ENCODE data around the gene TNS3.
"Not testable (repeated sequence)": the region's sequence is repeated elsewhere in the genome, so short reads cannot be mapped to it uniquely, and the experiment has no call there.

Gene TNS3

DNA sequence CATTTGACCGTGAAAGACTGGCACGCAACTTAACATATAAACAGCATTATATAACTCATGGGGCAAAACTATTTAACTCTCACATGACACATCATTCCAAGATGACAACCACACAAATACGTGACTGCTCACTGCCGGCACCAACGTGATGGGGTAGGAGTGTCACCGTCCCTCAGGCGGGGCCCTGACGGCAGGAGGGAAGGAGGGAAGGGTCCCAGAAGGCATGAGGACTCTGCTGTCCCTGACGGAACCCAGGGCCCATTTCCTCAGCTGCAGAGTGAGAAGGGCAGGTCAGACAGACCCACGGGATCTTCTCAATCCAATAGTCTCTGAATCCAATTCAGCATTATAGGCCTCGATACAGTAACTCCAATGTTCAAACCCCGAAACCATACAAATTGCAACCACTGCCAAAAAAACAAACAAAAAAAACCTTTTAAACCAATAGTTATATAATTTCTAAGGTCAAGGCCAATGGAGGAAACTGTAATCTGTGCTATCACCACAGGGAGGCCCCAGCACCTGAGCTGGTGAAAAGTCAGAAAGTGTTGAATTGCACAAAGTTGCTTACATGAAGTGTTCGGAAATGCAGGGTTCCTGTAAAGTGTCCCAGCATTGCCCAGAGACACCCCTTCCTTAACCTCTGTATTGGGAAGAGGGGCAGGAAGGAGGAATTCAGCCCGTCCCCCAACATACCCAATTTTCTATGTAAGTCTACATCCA, 137.4 kb downstream of the TNS3 start:
- no peak for FAIRE-seq

- FAIRE-seq, result no peak
These were observed 138.9 kb downstream of the TNS3 start for GRCh38 chr7:47443049-47443448.

DNA sequence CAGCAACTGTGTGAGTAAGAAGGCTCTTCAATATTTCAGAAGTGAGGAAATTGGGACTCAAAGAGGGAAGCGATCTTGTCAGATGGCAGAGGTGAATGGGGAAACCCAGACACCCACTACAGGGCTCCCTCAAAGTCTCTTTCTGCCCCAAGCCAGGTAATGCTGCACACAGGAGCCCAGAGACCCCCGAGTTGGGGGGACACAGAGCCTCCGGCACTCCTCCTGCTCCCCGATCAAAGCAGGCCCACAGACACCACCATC, 139.4 kb downstream of the TNS3 start:
- no peak for FAIRE-seq

DNA sequence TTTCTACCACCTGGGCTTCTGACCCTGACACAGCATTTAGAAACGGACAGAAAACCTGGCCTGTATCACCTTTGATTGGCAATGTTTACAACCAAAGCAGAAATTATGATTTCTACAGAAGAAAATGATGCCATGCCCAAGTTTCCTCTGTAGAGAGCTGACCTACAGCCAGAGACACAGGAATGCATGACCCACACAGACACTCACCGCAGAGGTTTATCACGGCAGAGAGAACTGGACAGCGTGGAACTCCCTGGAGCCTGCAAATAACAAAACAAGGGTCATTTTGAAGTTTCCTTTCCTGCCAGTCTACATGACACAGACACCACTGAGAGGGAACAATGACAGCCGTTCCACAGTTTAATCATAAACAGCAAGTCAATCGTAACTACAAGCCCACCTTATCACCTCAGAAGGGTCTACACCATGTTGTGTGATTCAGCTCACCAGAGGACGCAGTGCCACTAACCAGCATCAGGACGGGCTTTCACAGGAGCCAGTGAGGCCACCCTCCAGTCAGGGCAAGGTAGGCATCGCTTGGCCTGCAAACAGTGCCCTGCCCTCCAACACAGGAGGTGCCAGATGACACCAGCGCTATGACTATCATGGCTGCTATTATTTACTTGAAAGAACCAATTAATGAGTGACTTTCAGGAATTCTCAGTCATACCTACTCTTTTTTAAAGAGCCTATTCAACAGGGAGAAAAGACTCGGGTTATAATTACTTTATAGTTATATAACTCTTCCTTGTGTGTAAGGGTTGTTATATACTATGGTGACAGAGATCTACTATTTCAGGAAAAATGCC, 139.9 kb downstream of the TNS3 start:
- no peak for FAIRE-seq

DNA sequence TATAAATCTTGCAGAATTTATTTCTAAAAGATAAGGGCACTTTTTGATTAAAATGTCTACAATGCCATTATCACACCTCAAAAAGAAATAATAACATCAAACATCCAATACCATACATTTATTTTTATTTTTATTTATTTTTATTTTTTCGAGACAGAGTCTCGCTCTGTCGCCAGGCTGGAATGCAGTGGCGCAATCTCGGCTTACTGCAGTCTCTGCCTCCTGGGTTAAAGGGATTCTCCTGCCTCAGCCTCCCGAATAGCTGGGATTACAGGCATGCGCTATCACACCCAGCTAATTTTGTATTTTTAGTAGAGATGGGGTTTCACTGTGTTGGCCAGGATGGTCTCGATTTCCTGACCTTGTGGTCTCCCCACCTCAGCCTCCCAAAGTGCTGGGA, 140.9 kb downstream of the TNS3 start:
- not testable (repeated sequence) for FAIRE-seq

- no peak for FAIRE-seq
These were observed 141.6 kb downstream of the TNS3 start for GRCh38 chr7:47440320-47440719.

DNA sequence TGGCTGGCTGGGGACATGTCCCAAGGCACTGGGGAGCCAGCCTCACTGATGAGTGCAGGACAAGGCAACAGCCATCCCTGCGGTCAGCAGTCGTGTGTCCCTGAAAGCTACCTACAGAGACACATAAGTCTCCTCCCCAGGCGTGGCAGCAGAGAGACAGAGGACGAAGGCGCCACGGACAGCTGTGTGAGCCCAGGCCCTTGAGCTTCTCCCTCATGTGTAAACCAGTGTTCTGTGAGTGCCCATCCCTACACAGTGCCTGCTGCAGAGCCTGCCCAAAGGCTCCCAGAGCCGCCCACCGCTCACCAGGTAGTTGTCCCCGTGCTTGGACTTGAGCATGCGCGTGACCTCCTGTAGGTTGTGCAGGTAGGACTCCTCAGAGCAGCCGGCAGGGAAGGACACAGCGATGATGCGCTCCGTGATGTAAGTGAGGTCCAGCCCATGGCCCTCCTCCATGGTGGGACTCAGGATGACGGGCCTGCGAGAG, 142.7 kb downstream of the TNS3 start:
- no peak for FAIRE-seq

GRCh38 chr7:47438411-47439029, 143.4 kb downstream of the TNS3 start:
- no peak for FAIRE-seq

- peak; percentile 91 for FAIRE-seq
These were observed 146.0 kb downstream of the TNS3 start for GRCh38 chr7:47435889-47436312.

- FAIRE-seq, result no peak
These were observed 148.4 kb downstream of the TNS3 start for GRCh38 chr7:47433564-47433895.

GRCh38 chr7:47432671-47433563, 149.0 kb downstream of the TNS3 start:
- no peak for FAIRE-seq

GRCh38 chr7:47430422-47430821, 151.5 kb downstream of the TNS3 start:
- FAIRE-seq, result no peak

GRCh38 chr7:47428768-47429472, 153.0 kb downstream of the TNS3 start:
- FAIRE-seq, result no peak

DNA sequence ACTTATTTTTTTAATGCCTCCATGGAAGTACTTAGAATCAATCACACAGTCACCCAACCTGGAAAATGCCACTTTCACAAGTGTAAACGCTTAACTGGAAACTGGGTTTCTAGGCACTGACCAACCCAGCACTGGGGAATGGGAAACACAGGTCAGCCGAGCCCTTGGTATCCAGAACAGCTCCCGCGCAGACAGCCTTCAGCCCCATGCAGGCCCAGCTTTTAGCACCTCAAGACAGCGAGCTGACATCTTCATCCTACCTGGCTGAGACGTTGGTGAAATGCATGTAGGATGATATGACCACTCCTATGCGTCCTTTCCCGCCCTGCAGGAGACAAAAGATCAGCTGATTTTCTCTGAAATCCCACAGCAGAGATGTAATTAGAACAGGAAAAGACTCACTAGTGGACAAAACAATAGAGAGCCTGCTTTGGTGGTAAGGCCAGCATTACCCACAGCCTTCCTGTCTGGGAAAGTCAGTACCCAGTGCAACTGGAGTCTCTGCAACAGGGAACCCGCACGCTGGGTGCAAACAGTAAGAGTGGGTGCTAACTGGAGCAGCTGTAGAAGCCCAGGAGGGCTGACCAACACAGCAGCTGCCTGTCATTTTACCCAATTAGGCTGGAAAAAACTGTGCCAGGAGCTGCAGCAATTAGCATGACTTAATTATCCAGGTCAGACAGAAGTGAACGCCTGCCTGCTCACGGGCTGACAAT, 153.7 kb downstream of the TNS3 start:
- no peak for FAIRE-seq

DNA sequence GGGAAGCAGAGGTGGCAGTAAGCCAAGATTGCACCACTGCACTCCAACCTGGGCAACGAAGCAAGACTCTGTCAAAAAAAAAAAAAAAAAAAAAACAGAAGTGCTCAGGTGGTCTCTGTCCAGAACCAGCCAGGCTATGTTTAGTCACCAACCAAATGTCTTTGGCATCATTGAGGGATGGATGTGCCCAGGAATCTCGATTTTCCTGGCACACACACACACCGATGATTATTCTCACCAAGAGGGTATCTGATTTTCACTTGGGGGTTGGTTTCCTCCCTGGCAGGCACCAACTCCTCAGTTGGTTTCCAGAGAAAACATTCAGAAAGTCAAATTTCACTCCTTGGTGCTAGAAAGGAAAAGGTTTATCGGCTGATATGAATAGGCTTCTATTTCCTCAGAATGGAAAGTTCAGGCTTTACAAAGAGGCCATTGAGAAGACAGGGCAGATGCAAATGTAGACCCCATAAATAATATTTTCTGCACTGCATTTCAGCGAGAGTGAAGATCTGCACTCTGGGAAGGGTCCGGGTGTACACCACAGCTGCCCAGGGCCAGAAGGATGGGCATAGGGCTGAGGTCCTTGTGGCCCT, 154.8 kb downstream of the TNS3 start:
- FAIRE-seq, result no peak

- FAIRE-seq, result no peak
These were observed 157.4 kb downstream of the TNS3 start for GRCh38 chr7:47424523-47424922.

DNA sequence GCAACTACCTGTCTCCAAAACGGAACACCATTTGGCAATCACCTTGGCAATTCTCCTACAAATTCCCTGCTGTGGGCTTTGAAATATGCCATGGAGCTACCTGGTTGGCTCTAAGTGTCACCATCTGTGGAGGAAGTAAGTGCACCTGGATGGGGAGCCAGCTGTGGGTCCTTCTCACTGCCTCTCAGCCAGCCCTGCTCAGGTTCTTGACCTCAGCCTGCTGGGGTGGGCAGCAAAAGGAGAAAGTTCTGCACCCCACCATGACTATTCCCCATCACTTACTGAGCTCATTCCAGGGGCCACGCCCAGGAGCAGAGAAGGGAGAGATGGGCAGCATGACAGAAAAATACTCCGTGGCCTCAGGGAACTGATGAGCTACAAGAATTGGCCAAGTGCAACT, 158.7 kb downstream of the TNS3 start:
- FAIRE-seq, result no peak

GRCh38 chr7:47422611-47423010, 159.3 kb downstream of the TNS3 start:
- no peak for FAIRE-seq

DNA sequence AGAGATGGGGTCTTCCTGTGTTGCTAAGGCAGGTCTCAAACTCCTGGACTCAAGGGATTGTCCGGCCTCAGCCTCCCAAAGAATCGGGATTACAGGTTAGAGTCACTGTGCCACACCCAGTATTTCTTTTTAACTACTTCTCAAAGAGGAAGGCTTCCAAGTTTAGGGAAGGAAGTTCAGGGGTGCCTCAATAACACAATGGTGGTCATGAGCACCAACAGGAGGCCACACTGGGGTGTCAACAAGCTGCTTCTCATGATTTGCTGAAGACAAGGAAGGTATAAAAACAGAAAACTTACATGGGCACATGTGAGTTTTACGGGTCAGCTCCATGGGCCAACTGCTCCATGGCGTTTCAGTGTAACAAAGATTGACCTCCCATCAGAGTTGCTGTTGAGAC, 160.5 kb downstream of the TNS3 start:
- no peak for FAIRE-seq

DNA sequence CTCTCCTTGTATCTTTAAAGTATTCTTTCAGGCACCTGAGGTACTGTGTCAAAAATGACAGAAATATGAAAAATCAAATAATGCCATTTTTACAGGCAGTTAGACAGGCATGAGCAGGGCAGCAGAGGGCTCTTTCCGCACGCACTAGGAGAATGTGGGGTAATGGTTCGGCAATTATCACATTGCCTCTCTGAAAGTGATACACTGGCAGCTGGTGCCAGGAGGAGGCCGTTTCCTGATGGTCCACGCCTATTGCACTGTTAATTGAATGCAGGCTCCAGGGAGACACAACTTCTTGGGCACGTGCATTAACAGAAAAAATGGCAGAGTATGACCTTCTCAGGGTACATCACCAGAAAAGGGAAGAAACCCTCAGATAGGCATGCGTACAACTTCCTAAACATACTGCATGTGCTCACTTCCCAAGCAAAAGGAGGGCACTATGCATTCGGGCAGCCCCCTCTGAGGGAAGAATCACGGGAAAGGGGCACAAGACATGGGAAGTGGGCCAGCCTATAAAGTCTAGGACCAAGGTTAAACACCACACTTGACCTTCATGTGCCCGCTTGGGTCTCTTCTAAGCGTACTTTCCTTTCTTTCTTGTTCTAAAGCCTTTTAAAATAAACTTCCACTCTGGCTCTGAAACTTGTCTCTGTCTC, 161.7 kb downstream of the TNS3 start:
- no peak for FAIRE-seq

GRCh38 chr7:47419471-47419870, 162.4 kb downstream of the TNS3 start:
- FAIRE-seq, result no peak

All from A204.1 (cell line).